Loucy (cell line): ENCODE data around the gene KCND1.

Experiments used
- CTCF ChIP-seq: fragments of 200-600 bp; sonication (generic); conservative IDR thresholded peaks from 2 replicates; pipeline ENCODE4 v1.5.1; 2014; ENCODE audit warnings: mild to moderate bottlenecking, antibody characterized with exemption, low read length
- EZH2phosphoT487 ChIP-seq: fragments of 200-600 bp; IDR thresholded peaks from 2 replicates; pipeline ENCODE4 v1.6.1; 2018; ENCODE audit warnings: antibody characterized with exemption, mild to moderate bottlenecking, moderate library complexity, borderline replicate concordance

GRCh38 chrX:48983081-48983480 lies 11.4 kb upstream of the KCND1 start:
- TF ChIP-seq CTCF (no peak), EZH2phosphoT487 (no peak)
